ACHN (cell line): ENCODE results near the gene NAGLU.
A peak's percentile ranks its signal among the peaks of the same experiment; 100 is the strongest.

Experiments
- DNase-seq: peaks from one replicate; pipeline ENCODE4 v3.0.0-alpha.2; 2015
- in situ Hi-C: cut with HindIII; loops from 2 replicates; pipeline ENCODE4 v1.10.0; 2017; ENCODE audit warnings: low sequenced_read_pairs, low pct_ligation_motif_present, low pct_unique_long_range_greater_than_20kb

Gene NAGLU

DNA sequence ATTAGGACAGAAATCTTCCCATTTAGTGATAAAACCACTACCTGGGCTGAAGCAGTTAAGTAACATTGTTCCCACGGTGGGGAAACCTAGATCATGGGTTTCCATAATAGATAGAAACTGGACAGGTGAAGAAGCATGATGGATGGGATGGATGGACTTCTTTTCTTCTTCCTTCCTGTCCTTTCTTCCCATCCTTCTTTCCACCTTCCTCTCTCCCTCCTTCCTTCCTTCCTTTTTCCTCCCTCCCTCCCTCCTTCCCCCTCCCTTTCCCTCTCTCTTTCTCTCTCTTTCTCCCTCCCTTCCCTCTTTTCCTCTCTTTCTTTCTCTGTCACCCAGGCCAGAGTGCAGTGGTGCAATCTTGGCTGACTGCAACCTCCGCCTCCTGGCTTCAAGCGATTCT is 38.4 kb downstream of the NAGLU start:
- in situ Hi-C loops: no loop called here
- no peak for DNase-seq

- in situ Hi-C loops: no loop called here
- DNase-seq: no peak
Observed at GRCh38 chr17:42577140-42577531, 41.1 kb downstream of the NAGLU start.

DNA sequence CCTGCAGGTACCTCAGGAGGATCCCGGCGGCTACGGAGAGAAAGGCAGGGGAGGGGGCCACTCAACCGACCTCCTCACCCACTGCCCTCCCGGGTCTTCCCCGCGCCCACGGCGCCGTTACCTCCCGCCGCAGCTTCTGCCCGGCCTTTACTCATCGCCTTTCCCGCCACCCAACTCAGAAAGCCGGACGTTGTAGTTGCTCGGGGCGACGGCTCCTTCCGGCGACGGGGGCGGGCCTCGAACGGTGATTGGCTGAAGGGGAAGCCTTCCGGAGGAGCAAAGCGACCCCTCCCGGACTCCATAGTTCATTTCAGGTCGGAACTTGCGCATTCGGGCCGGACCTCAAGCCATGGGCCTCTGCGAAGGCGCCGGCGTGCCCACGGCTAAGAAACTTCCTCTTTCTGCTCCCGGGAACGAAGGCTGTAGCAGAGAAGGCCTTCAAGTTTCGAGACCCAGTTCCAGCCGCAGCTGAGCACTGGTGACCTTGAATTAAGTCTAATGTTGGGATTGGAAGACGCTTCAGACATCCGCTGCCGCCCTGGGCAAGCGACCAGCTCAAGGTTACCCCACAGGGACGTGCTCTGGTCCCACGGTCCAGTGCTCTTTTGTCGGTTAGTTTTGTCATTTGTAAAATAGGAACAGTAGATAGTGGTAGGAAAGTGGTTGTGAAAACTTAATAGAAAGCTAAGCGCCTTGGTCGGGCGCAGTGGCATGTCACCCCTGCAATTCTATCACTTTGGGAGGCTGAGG is 41.7 kb downstream of the NAGLU start, which contains the start of gene PSMC3IP:
PSMC3IP (minus strand) TSS at position 198 of the 750 bp plus-strand sequence; CDS start at position 155, 43 bp downstream.
- DNase-seq: peak; percentile 96
- in situ Hi-C loops: no loop called here

GRCh38 chr17:42578282-42578869 is 42.3 kb downstream of the NAGLU start:
- in situ Hi-C loops: no loop called here
- peak; percentile 78 for DNase-seq

DNA sequence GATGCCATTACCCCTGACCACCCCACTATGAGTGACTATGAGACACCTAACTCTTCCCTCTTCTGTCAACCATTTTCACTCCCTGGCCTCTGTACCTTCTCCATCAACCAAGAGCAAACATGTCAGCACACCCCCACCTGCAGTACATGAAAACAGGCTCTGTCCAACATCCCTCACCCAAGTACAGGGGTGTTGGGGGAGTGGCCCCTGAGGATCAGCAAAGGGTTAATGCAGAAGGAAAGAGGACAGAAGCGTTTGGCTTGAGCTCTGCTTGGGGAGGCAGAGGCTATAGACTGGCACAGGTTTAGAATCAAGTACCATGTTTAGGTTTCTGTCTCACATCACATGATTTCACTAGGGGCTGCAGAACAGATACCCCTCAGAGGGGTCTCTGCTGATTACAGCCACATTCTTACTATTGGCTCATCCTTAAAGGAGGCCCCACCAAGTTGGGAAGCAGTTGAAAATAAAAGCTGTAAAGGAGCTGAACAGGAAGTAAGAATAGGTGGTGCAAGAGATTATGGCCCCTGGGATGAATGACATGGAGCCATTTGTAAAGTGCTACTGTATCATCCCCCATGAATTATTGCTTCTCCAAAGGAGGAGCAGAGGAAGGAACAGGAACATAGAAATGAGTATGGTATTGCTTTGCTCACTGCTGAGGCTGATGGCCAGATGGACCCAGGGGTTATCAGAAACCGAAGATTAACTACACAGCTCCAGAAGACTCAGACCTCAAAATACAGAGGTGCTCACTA is 43.9 kb downstream of the NAGLU start:
- DNase-seq: no peak
- in situ Hi-C loops: no loop called here

DNA sequence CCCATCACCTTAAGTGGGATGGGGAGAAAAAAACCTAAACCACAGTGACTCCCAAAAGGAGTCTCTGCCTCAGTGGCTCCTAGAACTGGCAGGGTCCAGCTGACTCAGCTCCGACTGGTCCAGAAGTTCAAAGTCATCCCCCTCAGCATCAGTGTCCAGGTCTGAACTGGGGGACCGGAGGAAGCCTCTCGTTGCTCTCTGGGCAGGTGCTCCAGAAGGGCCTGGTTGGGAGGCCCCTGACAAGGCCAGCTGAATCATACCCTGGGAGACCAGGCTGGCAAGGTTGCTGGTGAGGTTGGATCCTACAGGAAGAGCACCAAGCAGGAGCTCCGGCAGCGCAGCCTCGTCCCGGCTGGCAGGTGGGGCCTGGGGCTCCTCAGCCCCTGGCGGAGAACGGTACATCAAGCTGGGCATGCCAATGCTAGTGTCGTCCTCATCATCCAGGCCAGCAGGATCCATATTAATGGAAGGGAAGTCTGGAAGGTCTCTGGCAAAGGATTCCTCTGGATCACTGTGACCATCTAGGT is 45.8 kb downstream of the NAGLU start:
- in situ Hi-C loops: no loop called here
- DNase-seq: no peak

- in situ Hi-C loops: no loop called here
- DNase-seq: no peak
Observed at GRCh38 chr17:42584880-42585279, 48.8 kb downstream of the NAGLU start.

- in situ Hi-C loops: no loop called here
- DNase-seq: no peak
Observed at GRCh38 chr17:42585353-42585752, 49.3 kb downstream of the NAGLU start.

GRCh38 chr17:42586514-42587230 is 50.6 kb downstream of the NAGLU start:
- no peak for DNase-seq
- in situ Hi-C loops: no loop called here

DNA sequence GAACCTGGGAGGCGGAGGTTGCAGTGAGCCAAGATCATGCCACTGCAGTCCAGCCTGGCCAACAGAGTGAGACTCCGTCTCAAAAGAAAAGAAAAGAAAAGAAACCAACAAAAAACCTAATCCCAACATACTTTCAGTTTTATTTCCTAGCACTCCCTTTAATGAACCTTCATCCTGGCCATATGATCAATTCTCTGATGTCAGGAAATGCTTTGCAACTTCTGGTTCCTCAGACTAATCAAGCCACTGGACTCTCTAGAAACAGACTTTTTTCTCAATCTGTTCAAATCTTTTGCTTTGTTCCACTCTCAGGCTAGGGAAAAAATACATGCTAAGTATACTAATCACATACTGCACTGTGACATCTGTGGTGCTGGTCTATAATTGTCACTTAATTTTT is 54.8 kb downstream of the NAGLU start:
- DNase-seq: no peak
- in situ Hi-C loops: no loop called here

DNA sequence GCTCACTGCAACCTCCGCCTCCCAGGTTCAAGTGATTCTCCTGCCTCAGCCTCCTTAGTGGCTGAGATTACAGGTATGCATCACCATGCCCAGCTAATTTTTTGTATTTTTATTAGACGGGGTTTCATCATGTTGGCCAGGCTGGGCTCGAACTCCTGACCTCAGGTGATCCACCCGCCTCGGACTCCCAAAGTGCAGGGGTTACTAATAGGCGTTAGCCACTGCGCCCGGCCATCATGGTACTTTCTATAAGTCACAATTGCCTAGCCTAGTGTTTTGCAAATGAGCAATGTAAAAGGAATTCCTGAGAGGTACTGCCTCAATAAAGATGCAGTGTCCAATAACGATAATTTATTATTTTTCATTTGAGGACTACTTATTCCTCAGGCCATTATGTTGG is 55.4 kb downstream of the NAGLU start:
- DNase-seq: no peak
- in situ Hi-C loops: no loop called here
